OCI-LY7 (cell line): ENCODE data around the gene IMMP2L. TPM values are rescaled to one million over a fixed set of nuclear protein-coding genes. Genes with fewer than 3 reads are reported as not detected.

Experiments
- BruUV-seq: library from RNA; stranded (reverse); fragments of 400-500 nt; replicated peaks from 2 replicates; lab custom pipeline; 2021; lab: Mats Ljungman, UMichigan
- CTCF ChIA-PET: fragments of 300-600 bp; sonication (Branson Sonifier 250); formaldehyde crosslinking; loops from one replicate; lab custom pipeline; 2022; ENCODE audit warnings: antibody characterized with exemption; ENCODE audit not compliant: unreplicated experiment; lab: Charles Lee
- POLR2A ChIA-PET: fragments of 300-600 bp; sonication (Branson Sonifier 250); formaldehyde crosslinking; loops from one replicate; lab custom pipeline; 2022; ENCODE audit warnings: antibody characterized with exemption; lab: Charles Lee
- DNase-seq: peaks from one replicate; pipeline ENCODE4 v3.0.0-alpha.2; 2015; ENCODE audit warnings: low spot score
- H2AFZ ChIP-seq: fragments of 200-600 bp; sonication (generic), shearing (Covaris generic); 2 replicates; pipeline ENCODE4 v1.6.1; 2014; ENCODE audit warnings: mild to moderate bottlenecking, antibody characterized with exemption, low read length, moderate library complexity
- H3K27ac ChIP-seq: fragments of 200-600 bp; sonication (generic); 2 replicates; pipeline ENCODE4 v1.5.1; 2014; ENCODE audit warnings: mixed run types, low read depth, mild to moderate bottlenecking, moderate library complexity, low read length, inconsistent platforms; ENCODE audit not compliant: poor library complexity, severe bottlenecking
- H3K36me3 ChIP-seq: fragments of 200-600 bp; sonication (generic); 2 replicates; pipeline ENCODE4 v1.6.1; 2014; ENCODE audit warnings: mild to moderate bottlenecking, antibody characterized with exemption, low read length, moderate library complexity, mixed read lengths; ENCODE audit not compliant: insufficient read depth
- H3K4me1 ChIP-seq: fragments of 200-600 bp; sonication (generic); 2 replicates; pipeline ENCODE4 v1.5.1; 2014; ENCODE audit warnings: mild to moderate bottlenecking, low read length; ENCODE audit not compliant: insufficient read depth, poor library complexity, severe bottlenecking
- H3K4me2 ChIP-seq: fragments of 200-600 bp; sonication (generic); 2 replicates; pipeline ENCODE4 v1.6.1; 2014; ENCODE audit warnings: mild to moderate bottlenecking, low read length
- H3K4me3 ChIP-seq: fragments of 200-600 bp; sonication (generic); 2 replicates; pipeline ENCODE4 v1.5.1; 2014; ENCODE audit warnings: mild to moderate bottlenecking, low read depth, low read length; ENCODE audit not compliant: poor library complexity, severe bottlenecking
- H3K79me2 ChIP-seq: fragments of 200-600 bp; sonication (generic); 2 replicates; pipeline ENCODE4 v1.6.1; 2016; ENCODE audit warnings: low read depth, mild to moderate bottlenecking, low read length, moderate library complexity, mixed read lengths; ENCODE audit not compliant: insufficient read depth
- H3K9me2 ChIP-seq: fragments of 200-600 bp; sonication (generic); 2 replicates; pipeline ENCODE4 v1.6.1; 2016; ENCODE audit warnings: mild to moderate bottlenecking, low read length, mixed read lengths; ENCODE audit not compliant: insufficient read depth
- H3K9me3 ChIP-seq: fragments of 200-600 bp; sonication (generic); 2 replicates; pipeline ENCODE4 v1.6.1; 2014; ENCODE audit warnings: mild to moderate bottlenecking, mixed run types, low read length, mixed read lengths
- H4K20me1 ChIP-seq: fragments of 200-600 bp; sonication (generic); 2 replicates; pipeline ENCODE4 v1.6.1; 2014; ENCODE audit warnings: mild to moderate bottlenecking, antibody characterized with exemption, low read length, moderate library complexity, mixed read lengths; ENCODE audit not compliant: insufficient read depth
- CTCF ChIP-seq: fragments of 200-600 bp; sonication (generic); conservative IDR thresholded peaks from 2 replicates; pipeline ENCODE4 v1.5.1; 2014; ENCODE audit warnings: mild to moderate bottlenecking, antibody characterized with exemption, low read length, moderate library complexity, mixed read lengths
- EZH2phosphoT487 ChIP-seq: fragments of 200-600 bp; sonication (generic); IDR thresholded peaks from 2 replicates; pipeline ENCODE4 v1.6.1; 2018; ENCODE audit warnings: low read depth, borderline replicate concordance, mild to moderate bottlenecking, mixed run types, antibody characterized with exemption, low read length, moderate library complexity, mixed read lengths
- intact Hi-C: fragments of 100-400 bp; cut with micrococcal nuclease; formaldehyde crosslinking; loops from one replicate; pipeline ENCODE4 v1.10.0; 2022; ENCODE audit not compliant: unreplicated experiment
- total RNA-seq, 2 experiments: library from RNA; depleted of rRNA in 1 of 2; stranded (reverse); fragments of >200 nt in 1 of 2; shearing (Covaris generic) in 1 of 2; gene quantifications; 2 replicates each; pipeline ENCODE4 v1.2.3, GENCODE V29; 2014 to 2022

Gene IMMP2L
- total RNA-seq, 2 experiments from 2014 or later: 8.0 to 25.4 TPM

GRCh38 chr7:111137296-111138192 is 424.7 kb downstream of the IMMP2L start:
- Histone ChIP-seq H3K9me2 (no peaks in the 10 kb centered on the region), H3K27ac (no peak overlapping the region), H3K4me1 (no peaks in the 10 kb centered on the region), H3K79me2 (no peaks in the 10 kb centered on the region), H3K4me2 (no peak overlapping the region), H3K9me3 (no peaks in the 10 kb centered on the region), H3K36me3 (no peaks in the 10 kb centered on the region), H3K4me3 (no peak overlapping the region), H2AFZ (no peak overlapping the region), H4K20me1 (no peaks in the 10 kb centered on the region)
- intact Hi-C loops: no loop called here
- BruUV-seq: no TSS peak
- no peak for TF ChIP-seq CTCF
- TF ChIP-seq EZH2phosphoT487: no peak
- DNase-seq: no peak
- CTCF ChIA-PET: no interaction called here
- POLR2A ChIA-PET: interaction anchor here (0.6 to 1.8 kb wide), 4 partner anchors 12 to 316 kb away, joined by 3 to 4 read pairs (median 3); no protein-coding TSS in a partner anchor

DNA sequence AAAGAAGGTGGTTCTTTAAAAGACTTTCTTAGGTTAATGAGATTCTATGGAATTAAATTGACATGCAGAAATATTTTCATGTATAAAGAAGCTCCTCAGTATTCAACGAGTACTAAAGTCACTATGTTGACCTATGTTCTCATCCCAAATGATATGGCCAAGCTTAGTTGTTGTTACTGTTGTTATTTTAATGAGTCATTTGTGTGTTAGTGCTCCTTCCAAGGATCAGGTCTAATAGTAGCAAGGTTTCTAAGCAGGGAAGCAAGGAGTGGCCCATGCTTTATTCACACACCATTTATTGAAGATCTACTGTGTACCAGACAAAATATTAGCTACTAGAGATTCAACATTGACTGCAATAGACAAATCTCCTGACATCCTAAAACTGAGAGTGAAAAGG is 429.5 kb downstream of the IMMP2L start:
- no peak for DNase-seq
- TF ChIP-seq EZH2phosphoT487: no peak
- no peak for TF ChIP-seq CTCF
- intact Hi-C loops: no loop called here
- H3K4me3 ChIP-seq: no peak overlapping the region
- no peak overlapping the region for H3K27ac ChIP-seq
- no peaks in the 10 kb centered on the region for H3K9me2 ChIP-seq
- H3K4me1 ChIP-seq: no peaks in the 10 kb centered on the region
- BruUV-seq: no TSS peak
- no peaks in the 10 kb centered on the region for H3K9me3 ChIP-seq
- no peaks in the 10 kb centered on the region for H3K79me2 ChIP-seq
- no peaks in the 10 kb centered on the region for H4K20me1 ChIP-seq
- ChIA-PET CTCF (no interaction called here), POLR2A (no interaction called here)
- no peaks in the 10 kb centered on the region for H3K36me3 ChIP-seq
- H3K4me2 ChIP-seq: no peak overlapping the region
- no peak overlapping the region for H2AFZ ChIP-seq

DNA sequence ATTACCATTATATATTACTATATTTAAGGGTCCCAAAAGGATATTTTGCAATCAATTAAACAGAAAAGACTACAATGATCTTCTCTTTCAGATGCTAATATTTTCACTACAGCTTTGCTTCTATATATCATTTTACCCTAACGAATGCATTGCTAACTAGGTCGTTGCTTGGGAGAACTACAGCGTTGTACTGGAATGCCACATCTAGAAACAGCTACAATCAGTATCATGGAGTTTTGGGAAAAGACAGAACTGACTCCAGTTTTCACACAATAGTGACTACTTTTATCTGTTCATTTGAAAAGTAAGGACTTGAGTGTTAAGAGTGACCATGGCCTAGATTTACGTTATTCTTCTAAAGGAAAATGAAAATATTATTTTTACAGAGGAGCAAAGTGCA is 432.9 kb downstream of the IMMP2L start:
- Histone ChIP-seq H3K36me3 (no peaks in the 10 kb centered on the region), H3K27ac (no peak overlapping the region), H2AFZ (no peak overlapping the region), H3K9me3 (no peaks in the 10 kb centered on the region), H3K79me2 (no peaks in the 10 kb centered on the region), H3K4me1 (no peaks in the 10 kb centered on the region), H3K4me3 (no peak overlapping the region), H3K4me2 (no peak overlapping the region), H4K20me1 (no peaks in the 10 kb centered on the region), H3K9me2 (no peaks in the 10 kb centered on the region)
- TF ChIP-seq EZH2phosphoT487: no peak
- TF ChIP-seq CTCF: no peak
- ChIA-PET CTCF (no interaction called here), POLR2A (no interaction called here)
- intact Hi-C loops: no loop called here
- no peak for DNase-seq
- no TSS peak for BruUV-seq
